SK-N-SH (cell line): ENCODE data around the gene DBR1. TPM values are rescaled to one million over a fixed set of nuclear protein-coding genes. Genes with fewer than 3 reads are reported as not detected.

Experiments
- CTCF ChIA-PET: fragments of 300-600, 350-600 bp; formaldehyde crosslinking; extraction: SDS; loops from one replicate; lab custom pipeline; 2021; lab: Yijun Ruan, JAX
- POLR2A ChIA-PET: fragments of 350-600 bp; sonication (Branson Sonifier 250); formaldehyde crosslinking; extraction: SDS; loops from one replicate; lab custom pipeline; 2020; ENCODE audit warnings: antibody characterized with exemption, inconsistent platforms; lab: Yijun Ruan, JAX
- DNase-seq: peaks from one replicate; pipeline ENCODE4 v3.0.0; 2012
- H2AFZ ChIP-seq: fragments of 200-600 bp; sonication (generic); 2 replicates; pipeline ENCODE4 v1.8.1; 2016; ENCODE audit warnings: antibody characterized with exemption, mild to moderate bottlenecking, low read depth
- H3F3A ChIP-seq: fragments of 200-600 bp; sonication (generic); replicated peaks from 2 replicates; pipeline ENCODE3; 2016; ENCODE audit warnings: antibody characterized with exemption, mild to moderate bottlenecking; ENCODE audit not compliant: insufficient read depth
- H3K27ac ChIP-seq, 2 experiments: fragments of 200-500 bp in 1 of 2; fragments of 200-600 bp in 1 of 2; sonication (Bioruptor generic) in 1 of 2; sonication (generic), shearing (Covaris generic) in 1 of 2; 2 replicates each; pipeline versions ENCODE4 v1.5.1 to v1.6.1; 2014 to 2016; ENCODE audit warnings: low read depth in 2 of 2, inconsistent platforms in 1 of 2, low read length in 1 of 2, mild to moderate bottlenecking in 1 of 2, mixed read lengths in 1 of 2
- H3K27me3 ChIP-seq: fragments of 200-600 bp; sonication (generic), shearing (Covaris generic); 2 replicates; pipeline ENCODE4 v1.6.1; 2016; ENCODE audit warnings: mixed run types; ENCODE audit not compliant: insufficient read depth
- H3K36me3 ChIP-seq, 2 experiments: fragments of 200-500 bp in 1 of 2; fragments of 200-600 bp in 1 of 2; sonication (Bioruptor generic) in 1 of 2; sonication (generic) in 1 of 2; replicated peaks in 1 of 2; 2 replicates each; pipeline versions ENCODE3 to v1.5.1; 2014 to 2016; ENCODE audit warnings: low read length in 1 of 2, mild to moderate bottlenecking in 1 of 2; ENCODE audit not compliant: insufficient read depth in 2 of 2, control insufficient read depth in 1 of 2
- H3K4me1 ChIP-seq, 2 experiments: fragments of 200-500 bp in 1 of 2; fragments of 200-600 bp in 1 of 2; sonication (Bioruptor generic) in 1 of 2; sonication (generic), shearing (Covaris generic) in 1 of 2; 2 replicates each; pipeline versions ENCODE4 v1.5.1 to v1.6.1; 2014 to 2016; ENCODE audit warnings: low read depth in 1 of 2, low read length in 1 of 2, mixed run types in 1 of 2; ENCODE audit not compliant: insufficient read depth in 2 of 2, control insufficient read depth in 1 of 2
- H3K4me2 ChIP-seq: fragments of 200-600 bp; sonication (generic), shearing (Covaris generic); 2 replicates; pipeline ENCODE4 v1.6.1; 2017; ENCODE audit warnings: mixed run types
- H3K4me3 ChIP-seq, 2 experiments: fragments of 200-500 bp in 1 of 2; fragments of 200-600 bp in 1 of 2; sonication (Bioruptor generic) in 1 of 2; sonication (generic), shearing (Covaris generic) in 1 of 2; 2 replicates each; pipeline versions ENCODE4 v1.5.1 to v1.8.1; 2014 to 2016; ENCODE audit warnings: low read depth in 2 of 2, inconsistent platforms in 1 of 2, low read length in 1 of 2, mild to moderate bottlenecking in 1 of 2, mixed read lengths in 1 of 2, moderate library complexity in 1 of 2
- H3K79me2 ChIP-seq: fragments of 200-600 bp; sonication (generic); 2 replicates; pipeline ENCODE4 v1.8.1; 2017; ENCODE audit warnings: mild to moderate bottlenecking; ENCODE audit not compliant: insufficient read depth
- H3K9ac ChIP-seq: fragments of 200-600 bp; sonication (generic); 2 replicates; pipeline ENCODE4 v1.6.1; 2017; ENCODE audit warnings: mixed run types
- H3K9me2 ChIP-seq: fragments of 200-600 bp; sonication (generic); 2 replicates; pipeline ENCODE4 v1.6.1; 2017; ENCODE audit warnings: mixed run types
- H3K9me3 ChIP-seq: fragments of 200-600 bp; sonication (generic); 2 replicates; pipeline ENCODE4 v1.6.1; 2017; ENCODE audit warnings: mixed run types, mild to moderate bottlenecking, moderate library complexity
- H4K20me1 ChIP-seq: fragments of 200-600 bp; sonication (generic); 2 replicates; pipeline ENCODE4 v1.6.1; 2017; ENCODE audit warnings: mild to moderate bottlenecking, mixed run types; ENCODE audit not compliant: insufficient read depth
- ELF1 ChIP-seq: IDR thresholded peaks from 2 replicates; pipeline ENCODE4 v1.4.0; 2012
- FOXJ3 ChIP-seq: sonication (generic); formaldehyde crosslinking; IDR thresholded peaks from 2 replicates; pipeline ENCODE4 v1.5.1; 2020; ENCODE audit warnings: mild to moderate bottlenecking, missing genetic modification reagents
- GATA2 ChIP-seq: sonication (generic); formaldehyde crosslinking; IDR thresholded peaks from 2 replicates; pipeline ENCODE4 v1.5.0; 2020; ENCODE audit warnings: mild to moderate bottlenecking, missing genetic modification reagents
- MEF2A ChIP-seq: IDR thresholded peaks from 2 replicates; pipeline ENCODE4 v1.4.0; 2012; ENCODE audit warnings: low read depth, borderline replicate concordance
- NFIC ChIP-seq: IDR thresholded peaks from 2 replicates; pipeline ENCODE4 v1.4.0; 2012; ENCODE audit warnings: borderline replicate concordance
- POLR2AphosphoS5 ChIP-seq: IDR thresholded peaks from 2 replicates; pipeline ENCODE4 v1.6.1; 2012; ENCODE audit warnings: low read depth, low read length
- SIN3A ChIP-seq: IDR thresholded peaks from 2 replicates; pipeline ENCODE4 v1.6.1; 2012; ENCODE audit warnings: low read depth, mild to moderate bottlenecking, low read length, moderate library complexity, borderline replicate concordance
- SMC3 ChIP-seq: IDR thresholded peaks from 2 replicates; pipeline ENCODE4 v1.6.1; 2012; ENCODE audit warnings: low read depth, low read length, improper control_type of control experiment
- YY1 ChIP-seq: IDR thresholded peaks from 2 replicates; pipeline ENCODE4 v1.4.0; 2012; ENCODE audit warnings: low read depth, mild to moderate bottlenecking
- WGBS: methylation state at CpG from one replicate; pipeline ENCODE4 v1.1.6; 2017; ENCODE audit warnings: low lambda C conversion rate; 5-methylcytosine and 5-hydroxymethylcytosine counted together
- polyA plus RNA-seq, 3 experiments: library from polyadenylated mRNA; depleted of rRNA; stranded (reverse); fragments of >200 nt; gene quantifications; 2 replicates each; pipeline ENCODE4 v1.2.3, GENCODE V29; 2012
- TF ChIP-seq, protein P1 (sequence below): IDR thresholded peaks from 2 replicates; pipeline ENCODE4 v1.6.1; 2012; ENCODE audit warnings: mild to moderate bottlenecking, low read depth, low read length, moderate library complexity
- TF ChIP-seq, protein P2 (sequence below): IDR thresholded peaks from 2 replicates; pipeline ENCODE4 v1.4.0; 2012; ENCODE audit warnings: low read depth, borderline replicate concordance
- TF ChIP-seq, protein P3 (sequence below): fragments of 150-350 bp; IDR thresholded peaks from 2 replicates; pipeline ENCODE4 v1.6.1; 2017; ENCODE audit warnings: antibody characterized with exemption, low read length, low read depth, borderline replicate concordance
- TF ChIP-seq, protein P4 (sequence below): fragments of 200-600 bp; sonication (generic); IDR thresholded peaks from 2 replicates; pipeline ENCODE4 v1.6.1; 2017; ENCODE audit warnings: antibody characterized with exemption, mild to moderate bottlenecking, moderate library complexity

The DBR1 gene
- polyA plus RNA-seq, 1 of the 3 experiments (the other 2 are of a cell fraction) = 9.2 TPM

DNA sequence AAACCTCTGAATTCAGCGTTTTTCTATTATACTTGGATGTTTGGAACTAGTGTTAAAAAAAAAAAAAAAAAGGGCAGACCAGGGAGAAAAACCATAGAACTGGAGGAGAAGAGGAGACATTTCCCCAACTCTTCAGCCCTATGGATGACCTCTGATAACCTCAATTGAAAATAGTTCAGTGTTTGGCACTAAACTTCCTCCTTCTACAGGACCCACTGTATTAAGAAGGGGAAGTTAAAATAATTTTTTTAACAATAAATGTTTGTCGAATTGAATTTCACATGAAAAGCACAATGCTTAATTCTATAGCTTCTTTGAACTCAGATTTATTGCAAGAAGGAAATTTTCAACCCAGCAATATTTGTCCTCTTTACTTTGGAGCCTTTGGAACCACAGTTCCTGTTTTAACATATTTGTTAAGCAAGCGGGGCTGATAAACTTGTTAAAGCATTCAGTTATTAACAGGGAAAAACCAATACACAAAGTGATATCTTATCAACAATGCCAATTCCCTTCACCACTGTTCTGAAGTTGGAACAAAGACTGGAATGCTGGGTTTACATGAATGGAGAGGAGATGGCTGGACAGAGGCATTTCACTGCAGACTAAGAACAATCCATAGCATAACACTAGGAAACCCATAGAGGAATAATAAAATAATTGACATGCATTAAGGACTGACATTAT lies 39.4 kb downstream of the DBR1 start:
- no peaks in the 10 kb centered on the region for H3K27me3 ChIP-seq
- no peak for DNase-seq
- ChIA-PET CTCF (no interaction called here), POLR2A (no interaction called here)
- no peaks in the 10 kb centered on the region for H3F3A ChIP-seq
- WGBS = 61% methylated on average over 3 of the region's 3 CpGs
- no peak overlapping the region for H3K4me2 ChIP-seq
- no peak overlapping the region for H3K4me3 ChIP-seq
- no peaks in the 10 kb centered on the region for H3K79me2 ChIP-seq
- no peaks in the 10 kb centered on the region for H3K9me2 ChIP-seq
- no peak overlapping the region for H3K27ac ChIP-seq
- no peak overlapping the region for H3K9ac ChIP-seq
- no peak overlapping the region for H2AFZ ChIP-seq
- no peaks in the 10 kb centered on the region; a peak in 1 of 4 replicates for H3K4me1 ChIP-seq
- no peaks in the 10 kb centered on the region for H4K20me1 ChIP-seq
- TF ChIP-seq, protein P1, sequence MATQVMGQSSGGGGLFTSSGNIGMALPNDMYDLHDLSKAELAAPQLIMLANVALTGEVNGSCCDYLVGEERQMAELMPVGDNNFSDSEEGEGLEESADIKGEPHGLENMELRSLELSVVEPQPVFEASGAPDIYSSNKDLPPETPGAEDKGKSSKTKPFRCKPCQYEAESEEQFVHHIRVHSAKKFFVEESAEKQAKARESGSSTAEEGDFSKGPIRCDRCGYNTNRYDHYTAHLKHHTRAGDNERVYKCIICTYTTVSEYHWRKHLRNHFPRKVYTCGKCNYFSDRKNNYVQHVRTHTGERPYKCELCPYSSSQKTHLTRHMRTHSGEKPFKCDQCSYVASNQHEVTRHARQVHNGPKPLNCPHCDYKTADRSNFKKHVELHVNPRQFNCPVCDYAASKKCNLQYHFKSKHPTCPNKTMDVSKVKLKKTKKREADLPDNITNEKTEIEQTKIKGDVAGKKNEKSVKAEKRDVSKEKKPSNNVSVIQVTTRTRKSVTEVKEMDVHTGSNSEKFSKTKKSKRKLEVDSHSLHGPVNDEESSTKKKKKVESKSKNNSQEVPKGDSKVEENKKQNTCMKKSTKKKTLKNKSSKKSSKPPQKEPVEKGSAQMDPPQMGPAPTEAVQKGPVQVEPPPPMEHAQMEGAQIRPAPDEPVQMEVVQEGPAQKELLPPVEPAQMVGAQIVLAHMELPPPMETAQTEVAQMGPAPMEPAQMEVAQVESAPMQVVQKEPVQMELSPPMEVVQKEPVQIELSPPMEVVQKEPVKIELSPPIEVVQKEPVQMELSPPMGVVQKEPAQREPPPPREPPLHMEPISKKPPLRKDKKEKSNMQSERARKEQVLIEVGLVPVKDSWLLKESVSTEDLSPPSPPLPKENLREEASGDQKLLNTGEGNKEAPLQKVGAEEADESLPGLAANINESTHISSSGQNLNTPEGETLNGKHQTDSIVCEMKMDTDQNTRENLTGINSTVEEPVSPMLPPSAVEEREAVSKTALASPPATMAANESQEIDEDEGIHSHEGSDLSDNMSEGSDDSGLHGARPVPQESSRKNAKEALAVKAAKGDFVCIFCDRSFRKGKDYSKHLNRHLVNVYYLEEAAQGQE = no peak; the same call in 1 of the 2 replicates
- no peak for TF ChIP-seq YY1
- TF ChIP-seq, protein P2, sequence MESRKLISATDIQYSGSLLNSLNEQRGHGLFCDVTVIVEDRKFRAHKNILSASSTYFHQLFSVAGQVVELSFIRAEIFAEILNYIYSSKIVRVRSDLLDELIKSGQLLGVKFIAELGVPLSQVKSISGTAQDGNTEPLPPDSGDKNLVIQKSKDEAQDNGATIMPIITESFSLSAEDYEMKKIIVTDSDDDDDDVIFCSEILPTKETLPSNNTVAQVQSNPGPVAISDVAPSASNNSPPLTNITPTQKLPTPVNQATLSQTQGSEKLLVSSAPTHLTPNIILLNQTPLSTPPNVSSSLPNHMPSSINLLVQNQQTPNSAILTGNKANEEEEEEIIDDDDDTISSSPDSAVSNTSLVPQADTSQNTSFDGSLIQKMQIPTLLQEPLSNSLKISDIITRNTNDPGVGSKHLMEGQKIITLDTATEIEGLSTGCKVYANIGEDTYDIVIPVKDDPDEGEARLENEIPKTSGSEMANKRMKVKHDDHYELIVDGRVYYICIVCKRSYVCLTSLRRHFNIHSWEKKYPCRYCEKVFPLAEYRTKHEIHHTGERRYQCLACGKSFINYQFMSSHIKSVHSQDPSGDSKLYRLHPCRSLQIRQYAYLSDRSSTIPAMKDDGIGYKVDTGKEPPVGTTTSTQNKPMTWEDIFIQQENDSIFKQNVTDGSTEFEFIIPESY = no peak
- no peaks in the 10 kb centered on the region for H3K36me3 ChIP-seq
- H3K9me3 ChIP-seq = no peaks in the 10 kb centered on the region

DNA sequence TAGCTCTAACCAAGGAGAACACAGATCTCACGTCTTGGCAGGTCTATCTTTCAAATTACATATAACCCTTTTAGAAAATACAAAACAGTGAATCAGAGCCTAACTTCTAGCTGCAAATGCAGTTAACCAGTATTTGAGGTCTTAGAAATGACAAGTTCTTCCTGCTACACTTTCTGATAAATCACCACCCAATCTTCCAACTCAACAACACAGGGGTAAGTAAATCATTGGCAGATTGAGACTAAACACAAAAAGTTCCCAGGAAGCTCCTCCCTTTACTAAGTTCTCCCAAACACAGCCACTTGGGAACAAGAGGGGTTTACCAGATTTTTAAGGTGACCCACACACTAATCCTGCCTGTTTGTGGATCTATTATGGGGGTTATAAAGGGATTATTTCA lies 42.5 kb downstream of the DBR1 start, which contains the start of gene A4GNT:
A4GNT (minus strand) TSS at position 152 of the 400 bp plus-strand sequence. CDS start 1,134 bp downstream, outside the sequence.
- CTCF ChIA-PET = interaction anchor here (0.6 to 4.1 kb wide), 3 partner anchors 13 to 230 kb away, joined by 4 to 14 read pairs (median 4); no protein-coding TSS in a partner anchor
- H3K79me2 ChIP-seq = no peaks in the 10 kb centered on the region
- no peak for TF ChIP-seq NFIC
- no peak for TF ChIP-seq MEF2A
- no peak for TF ChIP-seq SIN3A
- TF ChIP-seq, protein P3, sequence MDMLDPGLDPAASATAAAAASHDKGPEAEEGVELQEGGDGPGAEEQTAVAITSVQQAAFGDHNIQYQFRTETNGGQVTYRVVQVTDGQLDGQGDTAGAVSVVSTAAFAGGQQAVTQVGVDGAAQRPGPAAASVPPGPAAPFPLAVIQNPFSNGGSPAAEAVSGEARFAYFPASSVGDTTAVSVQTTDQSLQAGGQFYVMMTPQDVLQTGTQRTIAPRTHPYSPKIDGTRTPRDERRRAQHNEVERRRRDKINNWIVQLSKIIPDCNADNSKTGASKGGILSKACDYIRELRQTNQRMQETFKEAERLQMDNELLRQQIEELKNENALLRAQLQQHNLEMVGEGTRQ = no peak
- no peak for TF ChIP-seq FOXJ3 (CRISPR knock-in tag)
- TF ChIP-seq, protein P1 = no peak
- TF ChIP-seq GATA2 (CRISPR knock-in tag) = no peak
- TF ChIP-seq ELF1 = no peak
- TF ChIP-seq POLR2AphosphoS5 = no peak
- no peak for TF ChIP-seq SMC3
- TF ChIP-seq YY1 = no peak
- TF ChIP-seq, protein P4, sequence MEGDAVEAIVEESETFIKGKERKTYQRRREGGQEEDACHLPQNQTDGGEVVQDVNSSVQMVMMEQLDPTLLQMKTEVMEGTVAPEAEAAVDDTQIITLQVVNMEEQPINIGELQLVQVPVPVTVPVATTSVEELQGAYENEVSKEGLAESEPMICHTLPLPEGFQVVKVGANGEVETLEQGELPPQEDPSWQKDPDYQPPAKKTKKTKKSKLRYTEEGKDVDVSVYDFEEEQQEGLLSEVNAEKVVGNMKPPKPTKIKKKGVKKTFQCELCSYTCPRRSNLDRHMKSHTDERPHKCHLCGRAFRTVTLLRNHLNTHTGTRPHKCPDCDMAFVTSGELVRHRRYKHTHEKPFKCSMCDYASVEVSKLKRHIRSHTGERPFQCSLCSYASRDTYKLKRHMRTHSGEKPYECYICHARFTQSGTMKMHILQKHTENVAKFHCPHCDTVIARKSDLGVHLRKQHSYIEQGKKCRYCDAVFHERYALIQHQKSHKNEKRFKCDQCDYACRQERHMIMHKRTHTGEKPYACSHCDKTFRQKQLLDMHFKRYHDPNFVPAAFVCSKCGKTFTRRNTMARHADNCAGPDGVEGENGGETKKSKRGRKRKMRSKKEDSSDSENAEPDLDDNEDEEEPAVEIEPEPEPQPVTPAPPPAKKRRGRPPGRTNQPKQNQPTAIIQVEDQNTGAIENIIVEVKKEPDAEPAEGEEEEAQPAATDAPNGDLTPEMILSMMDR = no peak

More for the DNA sequence above, 42.5 kb downstream of the DBR1 start, which contains the start of gene A4GNT:
- 78% methylated on average over 1 of the region's 1 CpG for WGBS
- Histone ChIP-seq H3K27ac (no peak within 1 kb of the TSS), H3K9me3 (no peaks in the 10 kb centered on the region), H2AFZ (no peak within 1 kb of the TSS), H3K4me1 (peaks cover 0 to 2% of the 10 kb centered on the region in 2 experiments; a peak in 1 of 4 replicates), H3K4me3 (no peak within 1 kb of the TSS), H3F3A (no peaks in the 10 kb centered on the region), H3K36me3 (no peaks in the 10 kb centered on the region), H4K20me1 (no peaks in the 10 kb centered on the region), H3K27me3 (no peaks in the 10 kb centered on the region), H3K4me2 (no peak within 1 kb of the TSS), H3K9me2 (no peaks in the 10 kb centered on the region), H3K9ac (no peak within 1 kb of the TSS)
- POLR2A ChIA-PET = no interaction called here
- no peak for DNase-seq
